GM12878 (cell line): Measurements from ENCODE around the gene SPATA9. TPM values are rescaled to one million over a fixed set of nuclear protein-coding genes. Genes with fewer than 3 reads are reported as not detected.

ENCODE experiments used
- ATAC-seq: fragments of 200-7000 bp; cut with Tn5 transposase; 3 replicates; pipeline ENCODE4 v1.9.1; 2020; ENCODE audit warnings: mild to moderate bottlenecking, moderate library complexity
- BruUV-seq: library from RNA; stranded (reverse); fragments of 400-500 nt; replicated peaks from 2 replicates; lab custom pipeline; 2021; lab: Mats Ljungman, UMichigan
- CTCF ChIA-PET: fragments of 300-600 bp; sonication (Branson Sonifier 250); formaldehyde crosslinking; extraction: SDS; loops from one replicate; lab custom pipeline; 2021; ENCODE audit warnings: inconsistent platforms; lab: Yijun Ruan, JAX
- POLR2A ChIA-PET: fragments of 350-600 bp; formaldehyde crosslinking; extraction: SDS; loops from one replicate; lab custom pipeline; 2021; ENCODE audit warnings: inconsistent platforms; lab: Charles Lee
- RAD21 ChIA-PET: fragments of 300-600 bp; sonication (Branson Sonifier 250); formaldehyde crosslinking; loops from one replicate; lab custom pipeline; 2023; ENCODE audit warnings: antibody characterized with exemption; ENCODE audit not compliant: unreplicated experiment; lab: Charles Lee
- SMC1A ChIA-PET: fragments of 300-600 bp; sonication (Branson Sonifier 250); formaldehyde crosslinking; loops from one replicate; lab custom pipeline; 2023; ENCODE audit not compliant: unreplicated experiment, uncharacterized antibody; lab: Charles Lee
- DNase-seq: peaks from one replicate; pipeline ENCODE4 v3.0.0-alpha.2; 2011; ENCODE audit warnings: low read depth, low spot score
- FAIRE-seq: peaks from 3 replicates; lab custom pipeline; 2011; peaks lifted over from hg19 to GRCh38; lab: Jason Lieb, UNC
- H2AFZ ChIP-seq: 2 replicates; pipeline ENCODE4 v1.6.0; 2011; ENCODE audit warnings: low read depth, low read length, control low read depth; ENCODE audit not compliant: control insufficient read depth
- H3K27ac ChIP-seq: 2 replicates; pipeline ENCODE4 v1.5.1; 2011; ENCODE audit warnings: control low read depth; ENCODE audit not compliant: control insufficient read depth, insufficient read depth
- H3K27me3 ChIP-seq, 2 experiments: replicated peaks in 1 of 2; 2 replicates each; pipeline versions ENCODE4 v1.6.0 to v1.6.1; 2011; ENCODE audit warnings: low read length in 1 of 2; ENCODE audit not compliant: control insufficient read depth in 2 of 2, insufficient read depth in 2 of 2
- H3K36me3 ChIP-seq, 2 experiments: 2 replicates each; pipeline ENCODE4 v1.5.1; 2011; ENCODE audit warnings: low read length in 1 of 2; ENCODE audit not compliant: control insufficient read depth in 2 of 2, insufficient read depth in 2 of 2
- H3K4me1 ChIP-seq: 2 replicates; pipeline ENCODE4 v1.6.1; 2011; ENCODE audit warnings: mild to moderate bottlenecking, low read length, moderate library complexity, mixed read lengths; ENCODE audit not compliant: control insufficient read depth, insufficient read depth
- H3K4me2 ChIP-seq: 2 replicates; pipeline ENCODE4 v1.6.0; 2011; ENCODE audit warnings: control low read depth; ENCODE audit not compliant: control insufficient read depth, insufficient read depth
- H3K4me3 ChIP-seq: fragments of 200-600 bp; sonication (generic); 2 replicates; pipeline ENCODE4 v1.5.1; 2016
- H3K79me2 ChIP-seq: 2 replicates; pipeline ENCODE4 v1.6.0; 2011; ENCODE audit warnings: low read length; ENCODE audit not compliant: control insufficient read depth, insufficient read depth
- H3K9ac ChIP-seq: 2 replicates; pipeline ENCODE4 v1.8.0; 2011; ENCODE audit warnings: low read length, control low read depth, mixed read lengths; ENCODE audit not compliant: control insufficient read depth, insufficient read depth
- H3K9me3 ChIP-seq: replicated peaks from 3 replicates; pipeline ENCODE4 v1.5.1; 2011; ENCODE audit warnings: mild to moderate bottlenecking, low read length; ENCODE audit not compliant: control insufficient read depth, insufficient read depth
- H4K20me1 ChIP-seq: 2 replicates; pipeline ENCODE4 v1.6.0; 2011; ENCODE audit not compliant: control insufficient read depth, insufficient read depth
- IKZF2 ChIP-seq, 2 experiments: fragments of 450-650 bp; IDR thresholded peaks; 2 replicates each; pipeline ENCODE4 v1.6.1; 2017; ENCODE audit warnings: mild to moderate bottlenecking in 2 of 2, moderate library complexity in 2 of 2
- MTA2 ChIP-seq: fragments of 450-650 bp; IDR thresholded peaks from 2 replicates; pipeline ENCODE4 v1.6.1; 2016; ENCODE audit warnings: low read depth, mild to moderate bottlenecking, moderate library complexity
- MTA3 ChIP-seq: IDR thresholded peaks from 2 replicates; pipeline ENCODE4 v1.6.1; 2012; ENCODE audit warnings: low read length, inconsistent platforms, borderline replicate concordance
- POLR2AphosphoS5 ChIP-seq: IDR thresholded peaks from 2 replicates; pipeline ENCODE4 v1.6.1; 2011; ENCODE audit warnings: mild to moderate bottlenecking, low read length, inconsistent platforms
- RBBP5 ChIP-seq: fragments of 200-600 bp; sonication (generic); conservative IDR thresholded peaks from 2 replicates; pipeline ENCODE4 v1.6.1; 2016
- RELA ChIP-seq: fragments of 450-650 bp; IDR thresholded peaks from 2 replicates; pipeline ENCODE4 v1.8.0; 2014; ENCODE audit warnings: borderline replicate concordance; ENCODE audit not compliant: partially characterized antibody
- SIX5 ChIP-seq: IDR thresholded peaks from 2 replicates; pipeline ENCODE4 v1.6.1; 2011; ENCODE audit warnings: mild to moderate bottlenecking, low read depth, low read length, moderate library complexity; ENCODE audit not compliant: severe bottlenecking
- SREBF2 ChIP-seq: IDR thresholded peaks from 2 replicates; pipeline ENCODE4 v1.6.1; 2012; ENCODE audit warnings: mild to moderate bottlenecking, low read length
- ZBED1 ChIP-seq: IDR thresholded peaks from 2 replicates; pipeline ENCODE4 v1.6.1; 2016; ENCODE audit warnings: borderline replicate concordance
- ZNF217 ChIP-seq: fragments of 450-650 bp; IDR thresholded peaks from 2 replicates; pipeline ENCODE4 v1.6.1; 2017; ENCODE audit warnings: antibody characterized with exemption, mild to moderate bottlenecking
- ZNF384 ChIP-seq: IDR thresholded peaks from 2 replicates; pipeline ENCODE4 v1.6.1; 2012; ENCODE audit warnings: low read depth, mild to moderate bottlenecking, low read length, improper control_type of control experiment, borderline replicate concordance
- ZZZ3 ChIP-seq: IDR thresholded peaks from 2 replicates; pipeline ENCODE4 v1.6.1; 2011; ENCODE audit warnings: low read depth; ENCODE audit not compliant: control insufficient read depth, insufficient read length
- WGBS: methylation state at CpG from one replicate; pipeline ENCODE4 v1.1.6; 2016; ENCODE audit warnings: low lambda C conversion rate; ENCODE audit not compliant: insufficient replicate concordance, insufficient coverage; ENCODE audit errors: missing lambda C conversion rate; 5-methylcytosine and 5-hydroxymethylcytosine counted together
- in situ Hi-C: fragments of 300-500 bp; cut with MboI; formaldehyde crosslinking; loops from 9 replicates; pipeline ENCODE4 v1.14.3; 2018; ENCODE audit warnings: mixed read lengths
- intact Hi-C: fragments of 100-400 bp; cut with micrococcal nuclease; formaldehyde crosslinking; loops from one replicate; pipeline ENCODE4 v1.14.2; 2022; ENCODE audit not compliant: unreplicated experiment
- polyA plus RNA-seq, 11 experiments: library from polyadenylated mRNA; depleted of rRNA in 4 of 11; unstranded in 6 of 11; stranded (reverse) in 5 of 11; fragments of >200 nt; fragmentation: Nextera tagmentation in 4 of 11; fragmentation: Illumina TruSeq in 1 of 11; extraction: Ambion mirVana in 4 of 11; extraction: Trizol in 1 of 11; gene quantifications; 1 replicate in 1 of 11; 2 replicates in 10 of 11; pipeline versions ENCODE4 v1.2.1 to v1.2.3, GENCODE V29; 2011 to 2016; ENCODE audit warnings: inconsistent platforms in 2 of 11, missing spikeins in 2 of 11, low read depth in 1 of 11
- total RNA-seq, 4 experiments: library from RNA; depleted of rRNA in 3 of 4; stranded (reverse); fragments of >200 nt in 3 of 4; fragmentation: Illumina TruSeq in 1 of 4; extraction: Trizol in 1 of 4; gene quantifications; 2 replicates each; pipeline versions ENCODE4 v1.2.1 to v1.2.3, GENCODE V29; 2013 to 2021
- TF ChIP-seq, protein P1 (sequence below): fragments of 450-650 bp; formaldehyde crosslinking; IDR thresholded peaks from 2 replicates; pipeline ENCODE4 v1.4.0; 2022; ENCODE audit warnings: mild to moderate bottlenecking, moderate library complexity
- TF ChIP-seq, protein P2 (sequence below): fragments of 150-350 bp; IDR thresholded peaks from 2 replicates; pipeline ENCODE4 v1.6.1; 2016; ENCODE audit warnings: low read depth, low read length

SPATA9 gene
- total and polyA plus RNA-seq, 10 of the 15 experiments (the other 5 are each of a cell fraction or from before 2014, with no cell fraction given) = 0.11 to 0.49 (median 0.16) TPM; not detected in 1

DNA sequence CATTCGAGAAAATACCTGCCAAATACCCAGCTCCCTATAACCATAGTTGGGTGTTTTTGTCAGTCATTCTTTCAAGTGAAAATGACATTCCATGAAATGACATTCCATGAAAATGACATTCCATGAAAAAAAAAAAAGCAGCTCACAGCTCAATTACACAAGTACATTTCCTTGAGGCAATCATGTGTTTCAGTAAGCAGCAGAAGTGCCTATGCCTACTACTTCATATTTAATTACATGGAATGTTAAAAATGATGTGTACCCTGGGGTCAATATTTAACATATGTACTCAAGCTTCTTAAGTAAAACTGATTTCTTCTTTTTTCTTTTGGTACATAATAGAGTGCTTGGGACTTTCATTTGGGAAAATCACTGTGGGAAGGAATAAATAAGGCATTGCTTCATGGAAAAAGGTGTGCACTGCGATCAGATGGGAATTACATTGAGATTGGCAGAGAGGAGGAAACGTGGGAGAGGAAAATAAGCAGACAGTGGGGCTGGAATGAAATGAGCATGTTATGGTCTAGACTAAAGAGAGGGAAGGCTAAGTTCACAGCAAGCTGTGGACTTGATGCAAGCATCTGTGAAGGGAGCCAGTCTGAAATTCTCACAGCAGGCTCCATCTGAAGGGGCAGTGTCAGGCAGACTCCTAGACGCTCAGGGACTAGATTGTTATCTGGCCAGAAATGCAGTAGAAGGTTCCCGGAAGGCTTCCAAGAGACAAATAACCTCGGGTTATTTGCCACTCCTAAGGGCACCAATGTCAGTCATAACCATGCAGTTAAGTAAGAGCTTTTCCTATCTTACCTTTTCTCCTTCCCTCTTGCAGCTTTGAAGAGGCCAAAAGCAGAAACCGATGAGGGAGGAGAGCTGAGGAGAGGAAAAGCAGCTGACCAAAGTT is 15.2 kb upstream of the SPATA9 start:
- FAIRE-seq (no peak), ATAC-seq (no peak), DNase-seq (no peak)
- intact Hi-C loops = no loop called here
- POLR2A ChIA-PET = interaction anchor here (1.1 kb wide), 1 partner anchor 9 kb away, joined by 4 read pairs; no protein-coding TSS in a partner anchor
- no peaks in the 10 kb centered on the region for H3K27me3 ChIP-seq
- SMC1A ChIA-PET = interaction anchor here (0.7 to 2.6 kb wide), 7 partner anchors 22 to 145 kb away, joined by 3 to 13 read pairs (median 4); no protein-coding TSS in a partner anchor
- no peak overlapping the region for H3K9ac ChIP-seq
- BruUV-seq = no TSS peak
- H3K9me3 ChIP-seq = no peaks in the 10 kb centered on the region
- no peaks in the 10 kb centered on the region for H3K79me2 ChIP-seq
- RAD21 ChIA-PET = interaction anchor here (0.8 kb wide), 1 partner anchor 37 kb away, joined by 3 read pairs; no protein-coding TSS in a partner anchor
- no peak overlapping the region for H3K27ac ChIP-seq
- no peak overlapping the region for H3K4me2 ChIP-seq
- H2AFZ ChIP-seq = no peak overlapping the region
- TF ChIP-seq ZNF217 (no peak), ZBED1 (no peak), POLR2AphosphoS5 (no peak), RELA (no peak), MTA2 (no peak), MTA3 (no peak), SREBF2 (no peak), SIX5 (no peak), RBBP5 (no peak), ZNF384 (no peak), IKZF2 (IDR thresholded peaks at IDR 0.05) (no peak), ZZZ3 (no peak)
- TF ChIP-seq, protein P1, sequence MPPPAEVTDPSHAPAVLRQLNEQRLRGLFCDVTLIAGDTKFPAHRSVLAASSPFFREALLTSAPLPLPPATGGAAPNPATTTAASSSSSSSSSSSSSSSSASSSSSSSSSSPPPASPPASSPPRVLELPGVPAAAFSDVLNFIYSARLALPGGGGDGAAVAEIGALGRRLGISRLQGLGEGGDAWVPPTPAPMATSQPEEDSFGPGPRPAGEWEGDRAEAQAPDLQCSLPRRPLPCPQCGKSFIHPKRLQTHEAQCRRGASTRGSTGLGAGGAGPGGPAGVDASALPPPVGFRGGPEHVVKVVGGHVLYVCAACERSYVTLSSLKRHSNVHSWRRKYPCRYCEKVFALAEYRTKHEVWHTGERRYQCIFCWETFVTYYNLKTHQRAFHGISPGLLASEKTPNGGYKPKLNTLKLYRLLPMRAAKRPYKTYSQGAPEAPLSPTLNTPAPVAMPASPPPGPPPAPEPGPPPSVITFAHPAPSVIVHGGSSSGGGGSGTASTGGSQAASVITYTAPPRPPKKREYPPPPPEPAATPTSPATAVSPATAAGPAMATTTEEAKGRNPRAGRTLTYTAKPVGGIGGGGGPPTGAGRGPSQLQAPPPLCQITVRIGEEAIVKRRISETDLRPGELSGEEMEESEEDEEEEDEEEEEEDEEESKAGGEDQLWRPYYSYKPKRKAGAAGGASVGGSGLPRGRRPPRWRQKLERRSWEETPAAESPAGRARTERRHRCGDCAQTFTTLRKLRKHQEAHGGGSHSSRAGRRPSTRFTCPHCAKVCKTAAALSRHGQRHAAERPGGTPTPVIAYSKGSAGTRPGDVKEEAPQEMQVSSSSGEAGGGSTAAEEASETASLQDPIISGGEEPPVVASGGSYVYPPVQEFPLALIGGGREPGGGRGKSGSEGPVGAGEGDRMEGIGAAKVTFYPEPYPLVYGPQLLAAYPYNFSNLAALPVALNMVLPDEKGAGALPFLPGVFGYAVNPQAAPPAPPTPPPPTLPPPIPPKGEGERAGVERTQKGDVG (CRISPR knock-in tag) = no peak
- TF ChIP-seq, protein P2, sequence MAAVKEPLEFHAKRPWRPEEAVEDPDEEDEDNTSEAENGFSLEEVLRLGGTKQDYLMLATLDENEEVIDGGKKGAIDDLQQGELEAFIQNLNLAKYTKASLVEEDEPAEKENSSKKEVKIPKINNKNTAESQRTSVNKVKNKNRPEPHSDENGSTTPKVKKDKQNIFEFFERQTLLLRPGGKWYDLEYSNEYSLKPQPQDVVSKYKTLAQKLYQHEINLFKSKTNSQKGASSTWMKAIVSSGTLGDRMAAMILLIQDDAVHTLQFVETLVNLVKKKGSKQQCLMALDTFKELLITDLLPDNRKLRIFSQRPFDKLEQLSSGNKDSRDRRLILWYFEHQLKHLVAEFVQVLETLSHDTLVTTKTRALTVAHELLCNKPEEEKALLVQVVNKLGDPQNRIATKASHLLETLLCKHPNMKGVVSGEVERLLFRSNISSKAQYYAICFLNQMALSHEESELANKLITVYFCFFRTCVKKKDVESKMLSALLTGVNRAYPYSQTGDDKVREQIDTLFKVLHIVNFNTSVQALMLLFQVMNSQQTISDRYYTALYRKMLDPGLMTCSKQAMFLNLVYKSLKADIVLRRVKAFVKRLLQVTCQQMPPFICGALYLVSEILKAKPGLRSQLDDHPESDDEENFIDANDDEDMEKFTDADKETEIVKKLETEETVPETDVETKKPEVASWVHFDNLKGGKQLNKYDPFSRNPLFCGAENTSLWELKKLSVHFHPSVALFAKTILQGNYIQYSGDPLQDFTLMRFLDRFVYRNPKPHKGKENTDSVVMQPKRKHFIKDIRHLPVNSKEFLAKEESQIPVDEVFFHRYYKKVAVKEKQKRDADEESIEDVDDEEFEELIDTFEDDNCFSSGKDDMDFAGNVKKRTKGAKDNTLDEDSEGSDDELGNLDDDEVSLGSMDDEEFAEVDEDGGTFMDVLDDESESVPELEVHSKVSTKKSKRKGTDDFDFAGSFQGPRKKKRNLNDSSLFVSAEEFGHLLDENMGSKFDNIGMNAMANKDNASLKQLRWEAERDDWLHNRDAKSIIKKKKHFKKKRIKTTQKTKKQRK = no peak
- in situ Hi-C loops = no loop called here
- no peaks in the 10 kb centered on the region for H4K20me1 ChIP-seq
- WGBS = 63% methylated on average over 7 of the region's 7 CpGs
- no peak overlapping the region for H3K4me3 ChIP-seq
- CTCF ChIA-PET = interaction anchor here (0.7 to 2.2 kb wide), 3 partner anchors 19 to 83 kb away, joined by 3 to 5 read pairs (median 4); no protein-coding TSS in a partner anchor
- H3K4me1 ChIP-seq = no peaks in the 10 kb centered on the region
- no peaks in the 10 kb centered on the region for H3K36me3 ChIP-seq
